LNCAP (cell line): Measurements from ENCODE around the gene GLI3.

Source experiments
- TF ChIP-seq, protein P1 (sequence below): fragments of 450-650 bp; IDR thresholded peaks from 2 replicates; pipeline ENCODE4 v1.5.1; 2017; ENCODE audit warnings: mild to moderate bottlenecking

GLI3 gene

DNA sequence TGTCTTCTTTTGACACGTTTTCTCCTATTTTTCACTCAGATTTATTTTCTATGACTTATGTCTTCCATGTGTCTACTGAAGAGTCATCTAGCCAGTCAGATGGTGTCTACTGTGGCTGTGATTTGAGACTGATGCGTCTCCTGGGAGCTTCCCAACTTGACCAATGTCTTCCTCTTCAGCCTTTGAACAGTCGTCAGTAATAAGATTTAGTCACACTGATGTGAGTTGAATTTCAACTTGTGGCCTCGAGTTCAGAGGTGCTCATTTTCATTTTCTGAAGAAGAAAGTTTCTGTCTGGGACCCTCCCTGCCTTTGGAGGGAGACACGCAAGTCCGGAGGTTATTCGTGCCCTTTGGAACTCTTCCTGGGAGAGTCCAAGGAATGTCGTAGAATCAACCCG is 312.2 kb downstream of the GLI3 start:
- TF ChIP-seq, protein P1, sequence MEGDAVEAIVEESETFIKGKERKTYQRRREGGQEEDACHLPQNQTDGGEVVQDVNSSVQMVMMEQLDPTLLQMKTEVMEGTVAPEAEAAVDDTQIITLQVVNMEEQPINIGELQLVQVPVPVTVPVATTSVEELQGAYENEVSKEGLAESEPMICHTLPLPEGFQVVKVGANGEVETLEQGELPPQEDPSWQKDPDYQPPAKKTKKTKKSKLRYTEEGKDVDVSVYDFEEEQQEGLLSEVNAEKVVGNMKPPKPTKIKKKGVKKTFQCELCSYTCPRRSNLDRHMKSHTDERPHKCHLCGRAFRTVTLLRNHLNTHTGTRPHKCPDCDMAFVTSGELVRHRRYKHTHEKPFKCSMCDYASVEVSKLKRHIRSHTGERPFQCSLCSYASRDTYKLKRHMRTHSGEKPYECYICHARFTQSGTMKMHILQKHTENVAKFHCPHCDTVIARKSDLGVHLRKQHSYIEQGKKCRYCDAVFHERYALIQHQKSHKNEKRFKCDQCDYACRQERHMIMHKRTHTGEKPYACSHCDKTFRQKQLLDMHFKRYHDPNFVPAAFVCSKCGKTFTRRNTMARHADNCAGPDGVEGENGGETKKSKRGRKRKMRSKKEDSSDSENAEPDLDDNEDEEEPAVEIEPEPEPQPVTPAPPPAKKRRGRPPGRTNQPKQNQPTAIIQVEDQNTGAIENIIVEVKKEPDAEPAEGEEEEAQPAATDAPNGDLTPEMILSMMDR = no peak

DNA sequence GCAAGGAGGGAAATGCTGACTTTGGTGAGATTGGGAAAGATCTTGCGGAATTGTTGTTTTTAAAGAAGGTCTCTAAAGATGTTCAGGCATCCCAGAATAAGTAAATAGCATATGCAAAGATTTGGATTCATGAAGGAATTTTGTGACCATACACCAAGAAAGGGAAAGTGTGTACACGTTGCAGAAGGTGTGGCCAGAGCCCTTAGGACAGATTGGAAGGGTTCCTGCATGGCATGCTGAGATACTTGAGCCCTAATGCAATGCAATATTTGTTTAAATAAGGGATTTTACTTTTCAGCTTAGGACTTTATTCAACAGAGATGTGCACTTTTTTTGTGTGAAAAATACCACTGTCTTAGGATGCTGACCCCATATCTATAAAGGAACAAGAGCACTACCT is 314.6 kb downstream of the GLI3 start:
- TF ChIP-seq, protein P1 = no peak

DNA sequence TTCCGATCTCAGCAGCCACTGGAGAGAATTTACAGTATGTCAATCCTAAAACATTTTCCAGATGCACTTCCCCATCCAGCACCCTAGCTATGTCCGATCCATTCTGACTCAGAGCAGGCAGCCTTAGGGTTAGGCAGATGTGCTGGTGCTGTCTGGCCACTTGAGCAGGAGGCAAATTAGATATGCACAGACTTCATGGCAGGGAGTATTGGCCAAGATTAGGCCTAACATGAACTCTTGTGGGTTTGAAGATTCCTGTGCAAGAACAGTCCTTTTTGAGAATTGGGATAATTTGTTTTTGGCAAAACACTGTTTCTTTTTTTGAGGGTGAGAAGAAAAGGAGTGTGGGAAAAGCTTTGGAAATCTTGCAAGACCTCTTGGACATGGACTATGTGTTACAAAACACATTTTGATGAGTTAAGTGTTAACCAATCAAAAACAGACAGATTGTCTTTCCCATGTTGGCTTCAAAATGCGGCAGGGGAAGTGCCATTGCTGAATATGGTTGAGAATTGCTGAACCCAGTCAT is 315.5 kb downstream of the GLI3 start:
- TF ChIP-seq, protein P1 = no peak

DNA sequence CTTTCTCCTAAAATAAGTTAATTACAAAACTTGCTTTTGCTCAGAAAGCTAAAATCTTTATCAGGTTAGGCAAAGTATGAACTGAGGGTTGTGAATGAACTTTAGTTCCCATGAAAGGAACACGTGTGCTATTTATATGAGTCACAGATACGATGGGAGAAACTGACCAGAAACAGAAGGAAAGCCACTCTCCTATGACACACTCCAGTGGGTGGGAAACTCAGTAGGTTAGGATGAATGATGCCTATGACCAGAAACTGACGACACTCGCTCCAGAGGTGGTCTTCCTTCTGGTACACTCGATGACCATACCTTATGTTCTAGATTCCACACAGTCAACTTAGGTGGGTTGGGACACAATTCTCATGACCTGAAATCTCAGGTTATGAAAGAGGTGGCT is 318.4 kb downstream of the GLI3 start:
- TF ChIP-seq, protein P1 = no peak

DNA sequence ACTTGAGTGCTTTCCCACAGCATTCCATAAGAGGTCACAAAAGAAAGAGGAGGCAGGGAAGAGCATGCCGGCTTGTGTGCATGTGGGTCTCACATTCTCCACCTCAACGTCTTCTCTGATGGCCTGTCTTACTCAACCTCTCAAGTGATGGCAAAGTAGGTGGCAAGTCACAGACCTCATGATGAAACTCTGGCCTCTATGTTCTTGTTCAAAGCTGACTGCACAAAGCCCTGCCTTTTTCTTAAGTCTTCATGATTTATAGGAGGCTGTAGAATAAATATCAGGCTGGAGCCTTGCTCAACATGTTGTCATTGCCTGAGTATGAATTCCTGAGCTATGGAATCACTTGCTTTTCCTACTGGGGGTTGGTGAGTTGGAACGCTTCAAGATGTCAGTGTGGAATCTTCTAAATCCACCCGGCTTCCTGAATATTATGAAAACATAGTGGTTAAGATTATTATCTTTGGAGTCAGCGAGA is 320.5 kb downstream of the GLI3 start:
- TF ChIP-seq, protein P1 = no peak

DNA sequence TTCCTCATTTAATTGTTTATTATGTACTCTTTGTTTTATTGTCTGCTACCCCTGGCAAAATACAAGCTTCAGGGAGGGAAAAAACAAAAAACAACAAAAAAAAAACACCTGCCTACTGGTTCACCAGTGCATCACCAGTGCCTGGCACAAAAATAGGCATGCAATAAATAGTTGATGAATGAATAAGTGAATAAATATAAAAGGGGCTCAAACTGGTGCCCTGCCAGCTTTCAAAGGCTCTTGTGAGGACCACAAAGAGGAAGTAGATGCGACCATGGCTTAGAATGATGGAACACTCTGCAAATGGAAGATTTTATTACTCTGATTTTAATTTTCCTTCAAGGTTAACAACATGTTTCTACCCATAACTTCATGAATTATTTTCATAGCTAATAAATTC is 321.1 kb downstream of the GLI3 start:
- TF ChIP-seq, protein P1 = no peak

DNA sequence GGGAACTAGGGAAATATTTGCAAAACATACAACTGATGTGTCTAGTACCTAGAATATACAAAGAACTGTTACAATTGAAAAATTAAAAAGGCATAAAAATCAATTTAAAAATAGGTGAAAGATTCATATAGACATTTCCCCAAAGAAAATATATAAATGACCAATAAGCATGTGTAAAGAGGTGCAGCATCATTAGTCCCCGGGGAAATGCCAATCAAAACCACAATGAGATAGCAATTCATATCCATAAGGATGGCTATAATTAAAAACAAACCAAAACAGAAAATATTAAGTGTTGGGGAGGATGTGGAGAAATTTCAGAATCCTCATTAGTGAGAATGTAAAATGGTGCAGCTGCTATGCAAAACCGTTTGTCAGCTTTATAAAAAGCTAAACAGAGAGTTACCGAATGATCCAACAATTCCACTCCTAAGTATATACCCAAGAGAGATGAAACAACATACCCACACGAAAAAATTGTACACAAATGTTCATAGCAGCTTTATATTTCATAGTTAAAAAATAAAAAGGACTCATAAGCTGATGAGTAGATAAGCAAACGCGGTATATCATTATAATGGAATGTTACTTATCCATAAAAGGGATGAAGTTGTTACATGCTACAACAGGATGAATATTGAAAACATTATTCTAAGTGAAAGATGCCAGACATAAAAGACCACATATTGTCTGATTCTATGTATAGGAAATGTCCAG is 324.0 kb downstream of the GLI3 start:
- TF ChIP-seq, protein P1 = no peak

DNA sequence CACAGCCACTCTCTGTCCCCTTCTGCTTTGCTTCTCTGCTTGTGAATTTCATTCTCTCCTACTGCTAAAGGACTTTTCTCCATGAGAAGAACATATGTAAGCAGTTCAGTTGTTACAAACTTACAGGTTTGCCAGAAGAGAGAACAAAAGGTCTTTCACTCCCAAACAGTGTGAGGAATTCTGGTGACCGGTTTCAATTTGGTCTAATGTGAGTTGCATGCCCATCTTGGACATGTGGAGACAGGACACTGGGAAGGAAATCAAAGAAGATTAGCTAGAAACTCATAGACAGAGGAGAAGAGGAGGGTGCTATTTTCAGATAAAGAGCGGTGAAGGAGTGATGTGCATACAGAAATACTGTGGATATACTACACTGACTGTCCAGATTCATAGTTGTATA is 324.6 kb downstream of the GLI3 start:
- TF ChIP-seq, protein P1 = no peak
